ENCODE data around the gene GSC2. TPM values are rescaled to one million over a fixed set of nuclear protein-coding genes. Genes with fewer than 3 reads are reported as not detected.

The GSC2 gene
- total and polyA plus RNA-seq, 9 of the 15 experiments (the other 6 are each of a cell fraction or from before 2014, with no cell fraction given): not detected

DNA sequence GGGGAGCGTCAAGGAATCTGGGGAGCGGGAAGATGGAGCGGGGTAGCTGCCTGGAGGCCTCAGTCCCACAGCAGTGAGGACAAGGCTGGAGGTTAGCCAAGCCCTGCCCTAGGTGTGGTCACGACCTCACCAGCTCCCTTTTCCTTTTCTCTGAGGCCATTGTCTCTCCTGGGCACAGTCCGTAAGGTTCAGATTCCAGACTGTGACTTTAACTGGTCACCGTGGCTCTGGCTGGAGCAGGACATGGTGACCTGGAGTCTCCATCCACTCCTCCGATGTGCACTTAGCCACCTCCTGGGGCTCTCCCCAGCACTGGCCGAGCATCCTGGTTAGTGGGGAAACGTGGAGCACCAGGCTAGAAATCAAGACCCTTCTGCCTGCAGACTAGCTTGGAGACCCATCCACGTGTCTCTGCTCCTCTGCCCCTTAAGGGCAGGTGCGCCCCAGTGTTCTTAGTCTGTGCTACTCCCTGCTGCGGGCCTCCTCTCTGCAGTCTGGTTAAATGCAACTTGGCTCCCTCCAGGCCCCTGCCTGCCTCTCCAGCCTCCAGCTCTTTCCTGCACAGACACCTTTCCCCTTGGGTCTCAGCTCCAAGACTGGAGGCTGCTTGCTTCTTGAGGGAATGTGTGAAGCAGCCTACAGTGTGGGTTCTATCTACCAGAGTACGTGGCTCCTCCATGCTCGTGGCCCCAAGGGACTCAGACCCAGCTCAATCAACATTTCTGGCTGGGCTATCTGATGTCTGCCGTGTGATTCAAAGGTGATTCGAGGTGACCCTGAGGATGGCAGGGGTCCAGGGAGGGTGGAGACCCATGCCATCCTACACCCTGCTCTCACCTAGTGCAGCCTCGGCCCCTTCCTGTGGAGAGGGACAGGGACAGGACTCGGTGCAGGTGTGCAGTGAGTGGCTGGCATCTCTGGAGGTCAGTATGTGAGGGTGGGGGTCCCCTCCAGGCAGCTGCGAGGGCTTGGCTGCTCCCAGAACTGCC, 23.2 kb upstream of the GSC2 start (continued):
- TF ChIP-seq TAF9B (IDR thresholded peaks at IDR 0.05; ENCODE audit: partially characterized antibody) (no peak), CBX8 (IDR thresholded peaks at IDR 0.05; ENCODE audit: borderline replicate concordance, extremely low read depth, low read depth, low read length, poor library complexity, severe bottlenecking) (no peak), KDM2B (CRISPR knock-in tag; IDR thresholded peaks at IDR 0.05) (no peak), SIN3A (IDR thresholded peaks at IDR 0.05; ENCODE audit: borderline replicate concordance in 2 of 2, control insufficient read depth in 1 of 2, low read depth in 2 of 2, low read length in 2 of 2) (no peak), E2F3 (CRISPR knock-in tag; IDR thresholded peaks at IDR 0.05) (no peak), GTF2A2 (tag; IDR thresholded peaks at IDR 0.05) (no peak), MCM5 (IDR thresholded peaks at IDR 0.05; ENCODE audit: low read depth) (no peak), ETV1 (tag; conservative IDR thresholded peaks at IDR 0.05; ENCODE audit: low read depth) (no peak), ARID3B (CRISPR knock-in tag; IDR thresholded peaks at IDR 0.05; ENCODE audit: borderline replicate concordance) (no peak), ZNF79 (CRISPR knock-in tag; IDR thresholded peaks at IDR 0.05; ENCODE audit: low read depth) (no peak), HNRNPL (IDR thresholded peaks at IDR 0.05; ENCODE audit: low read depth, low read length) (no peak), ZNF318 (IDR thresholded peaks at IDR 0.05; ENCODE audit: borderline replicate concordance in 1 of 2, low read depth in 1 of 2) (no peak)
- TF ChIP-seq, protein P1, sequence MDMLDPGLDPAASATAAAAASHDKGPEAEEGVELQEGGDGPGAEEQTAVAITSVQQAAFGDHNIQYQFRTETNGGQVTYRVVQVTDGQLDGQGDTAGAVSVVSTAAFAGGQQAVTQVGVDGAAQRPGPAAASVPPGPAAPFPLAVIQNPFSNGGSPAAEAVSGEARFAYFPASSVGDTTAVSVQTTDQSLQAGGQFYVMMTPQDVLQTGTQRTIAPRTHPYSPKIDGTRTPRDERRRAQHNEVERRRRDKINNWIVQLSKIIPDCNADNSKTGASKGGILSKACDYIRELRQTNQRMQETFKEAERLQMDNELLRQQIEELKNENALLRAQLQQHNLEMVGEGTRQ (CRISPR knock-in tag; IDR thresholded peaks at IDR 0.05): no peak

Measured in K562 (cell line).